Measurements from ENCODE around the gene LRRK1. TPM values are rescaled to one million over a fixed set of nuclear protein-coding genes. Genes with fewer than 3 reads are reported as not detected.

The LRRK1 gene
- polyA plus RNA-seq, 1 of the 3 experiments (the other 2 are of a cell fraction): 6.9 TPM

DNA sequence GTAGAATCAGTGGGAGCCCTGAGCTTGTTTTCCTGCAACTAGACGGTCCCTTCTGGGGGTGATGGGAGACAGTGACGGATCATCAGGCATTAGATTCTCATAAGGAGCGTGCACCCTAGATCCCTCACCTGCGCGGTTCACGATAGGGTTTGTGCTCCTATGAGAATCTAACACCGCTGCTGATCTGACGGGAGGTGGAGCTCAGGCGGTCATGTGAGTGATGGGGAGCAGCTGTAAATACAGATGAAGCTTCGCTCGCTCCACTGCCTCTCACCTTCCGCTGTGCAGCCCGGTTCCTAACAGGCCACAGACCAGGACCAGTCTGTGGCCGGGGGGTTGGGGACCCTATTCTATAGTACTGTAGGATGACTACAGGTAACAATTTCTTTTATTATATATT, 178.0 kb downstream of the LRRK1 start:
- TF ChIP-seq ELF1 (IDR thresholded peaks at IDR 0.05) (no peak), MXI1 (IDR thresholded peaks at IDR 0.05; ENCODE audit: low read depth, low read length) (no peak), EZH2phosphoT487 (IDR thresholded peaks at IDR 0.05; ENCODE audit: borderline replicate concordance, low read depth) (no peak), FOSL2 (IDR thresholded peaks at IDR 0.05; ENCODE audit: borderline replicate concordance, low read depth) (no peak), CHD2 (IDR thresholded peaks at IDR 0.05; ENCODE audit: low read length, partially characterized antibody) (no peak), MEF2A (IDR thresholded peaks at IDR 0.05; ENCODE audit: borderline replicate concordance, low read depth) (no peak)
- TF ChIP-seq, protein P1, sequence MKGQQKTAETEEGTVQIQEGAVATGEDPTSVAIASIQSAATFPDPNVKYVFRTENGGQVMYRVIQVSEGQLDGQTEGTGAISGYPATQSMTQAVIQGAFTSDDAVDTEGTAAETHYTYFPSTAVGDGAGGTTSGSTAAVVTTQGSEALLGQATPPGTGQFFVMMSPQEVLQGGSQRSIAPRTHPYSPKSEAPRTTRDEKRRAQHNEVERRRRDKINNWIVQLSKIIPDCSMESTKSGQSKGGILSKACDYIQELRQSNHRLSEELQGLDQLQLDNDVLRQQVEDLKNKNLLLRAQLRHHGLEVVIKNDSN (IDR thresholded peaks at IDR 0.05; ENCODE audit: borderline replicate concordance, low read depth): no peak
- Histone ChIP-seq H2AFZ (ENCODE audit: low read depth) (no peak overlapping the region), H3K9me3 (no peaks in the 10 kb centered on the region), H4K20me1 (ENCODE audit: insufficient read depth) (no peaks in the 10 kb centered on the region), H3K4me1 (ENCODE audit: control insufficient read depth in 1 of 2, insufficient read depth in 2 of 2, low read depth in 1 of 2, low read length in 1 of 2) (no peaks in the 10 kb centered on the region; a peak in 1 of 4 replicates), H3F3A (replicated peaks; ENCODE audit: insufficient read depth) (no peaks in the 10 kb centered on the region), H3K36me3 (replicated peaks in 1 of 2; ENCODE audit: control insufficient read depth in 1 of 2, insufficient read depth in 2 of 2, low read length in 1 of 2) (no peaks in the 10 kb centered on the region), H3K9ac (no peak overlapping the region), H3K4me2 (no peak overlapping the region), H3K4me3 (ENCODE audit: low read depth in 2 of 2, low read length in 1 of 2) (no peak overlapping the region), H3K79me2 (ENCODE audit: insufficient read depth) (no peaks in the 10 kb centered on the region), H3K27ac (ENCODE audit: low read depth in 2 of 2, low read length in 1 of 2) (no peak overlapping the region), H3K9me2 (no peaks in the 10 kb centered on the region), H3K27me3 (ENCODE audit: insufficient read depth) (no peaks in the 10 kb centered on the region)
- CTCF ChIA-PET: interaction anchor here (1.1 to 1.6 kb wide), 2 partner anchors 9 to 24 kb away, joined by 4 to 6 read pairs; no protein-coding TSS in a partner anchor
- POLR2A ChIA-PET: no interaction called here
- WGBS (ENCODE audit: low lambda C conversion rate): 87% methylated on average over 14 of the region's 14 CpGs
- DNase-seq: no peak

DNA sequence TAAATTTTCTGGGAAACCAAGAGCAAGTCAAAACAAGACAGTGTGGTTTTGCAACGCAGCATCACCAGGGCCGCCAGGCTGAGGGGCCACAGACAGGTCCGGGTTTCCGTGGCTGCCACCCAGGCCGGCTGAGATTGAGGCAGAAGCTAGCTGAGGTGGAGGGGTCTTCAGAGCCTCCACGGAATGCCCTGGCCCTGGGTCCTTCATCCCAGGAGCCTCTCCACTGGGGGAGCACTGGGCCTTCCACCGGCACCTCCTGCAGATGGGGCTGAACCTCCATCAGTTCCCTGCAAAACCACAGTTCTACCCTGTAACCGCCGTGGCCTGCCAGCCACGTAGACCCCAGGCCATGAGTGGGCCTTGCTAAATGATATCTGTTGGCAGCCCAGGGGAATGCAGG, 180.0 kb downstream of the LRRK1 start:
- H3K79me2 ChIP-seq (ENCODE audit: insufficient read depth): no peaks in the 10 kb centered on the region
- peaks cover 0 to 4% of the 10 kb centered on the region in 2 experiments; a peak in 1 of 4 replicates for H3K4me1 ChIP-seq (ENCODE audit: control insufficient read depth in 1 of 2, insufficient read depth in 2 of 2, low read depth in 1 of 2, low read length in 1 of 2)
- 96% methylated on average over 9 of the region's 10 CpGs for WGBS (ENCODE audit: low lambda C conversion rate)
- no peaks in the 10 kb centered on the region for H3K27me3 ChIP-seq (ENCODE audit: insufficient read depth)
- no peaks in the 10 kb centered on the region for H3K36me3 ChIP-seq (replicated peaks in 1 of 2; ENCODE audit: control insufficient read depth in 1 of 2, insufficient read depth in 2 of 2, low read length in 1 of 2)
- ChIA-PET POLR2A (no interaction called here), CTCF (interaction anchor here (2.4 kb wide), 1 partner anchor 9 kb away, joined by 8 read pairs; no protein-coding TSS in a partner anchor)
- H2AFZ ChIP-seq (ENCODE audit: low read depth): no peak overlapping the region
- H3K9ac ChIP-seq: no peak overlapping the region
- H3K27ac ChIP-seq (ENCODE audit: low read depth in 2 of 2, low read length in 1 of 2): no peak overlapping the region
- H4K20me1 ChIP-seq (ENCODE audit: insufficient read depth): no peaks in the 10 kb centered on the region
- no peaks in the 10 kb centered on the region for H3K9me2 ChIP-seq
- H3F3A ChIP-seq (replicated peaks; ENCODE audit: insufficient read depth): no peaks in the 10 kb centered on the region
- DNase-seq: no peak
- H3K4me3 ChIP-seq (ENCODE audit: low read depth in 2 of 2, low read length in 1 of 2): no peak overlapping the region
- H3K4me2 ChIP-seq: no peak overlapping the region
- TF ChIP-seq, protein P2, sequence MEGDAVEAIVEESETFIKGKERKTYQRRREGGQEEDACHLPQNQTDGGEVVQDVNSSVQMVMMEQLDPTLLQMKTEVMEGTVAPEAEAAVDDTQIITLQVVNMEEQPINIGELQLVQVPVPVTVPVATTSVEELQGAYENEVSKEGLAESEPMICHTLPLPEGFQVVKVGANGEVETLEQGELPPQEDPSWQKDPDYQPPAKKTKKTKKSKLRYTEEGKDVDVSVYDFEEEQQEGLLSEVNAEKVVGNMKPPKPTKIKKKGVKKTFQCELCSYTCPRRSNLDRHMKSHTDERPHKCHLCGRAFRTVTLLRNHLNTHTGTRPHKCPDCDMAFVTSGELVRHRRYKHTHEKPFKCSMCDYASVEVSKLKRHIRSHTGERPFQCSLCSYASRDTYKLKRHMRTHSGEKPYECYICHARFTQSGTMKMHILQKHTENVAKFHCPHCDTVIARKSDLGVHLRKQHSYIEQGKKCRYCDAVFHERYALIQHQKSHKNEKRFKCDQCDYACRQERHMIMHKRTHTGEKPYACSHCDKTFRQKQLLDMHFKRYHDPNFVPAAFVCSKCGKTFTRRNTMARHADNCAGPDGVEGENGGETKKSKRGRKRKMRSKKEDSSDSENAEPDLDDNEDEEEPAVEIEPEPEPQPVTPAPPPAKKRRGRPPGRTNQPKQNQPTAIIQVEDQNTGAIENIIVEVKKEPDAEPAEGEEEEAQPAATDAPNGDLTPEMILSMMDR (IDR thresholded peaks at IDR 0.05): no peak
- TF ChIP-seq JUND (IDR thresholded peaks at IDR 0.05): no peak
- TF ChIP-seq, protein P3, sequence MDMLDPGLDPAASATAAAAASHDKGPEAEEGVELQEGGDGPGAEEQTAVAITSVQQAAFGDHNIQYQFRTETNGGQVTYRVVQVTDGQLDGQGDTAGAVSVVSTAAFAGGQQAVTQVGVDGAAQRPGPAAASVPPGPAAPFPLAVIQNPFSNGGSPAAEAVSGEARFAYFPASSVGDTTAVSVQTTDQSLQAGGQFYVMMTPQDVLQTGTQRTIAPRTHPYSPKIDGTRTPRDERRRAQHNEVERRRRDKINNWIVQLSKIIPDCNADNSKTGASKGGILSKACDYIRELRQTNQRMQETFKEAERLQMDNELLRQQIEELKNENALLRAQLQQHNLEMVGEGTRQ (IDR thresholded peaks at IDR 0.05; ENCODE audit: borderline replicate concordance, low read depth, low read length): no peak
- no peak for TF ChIP-seq TEAD4 (IDR thresholded peaks at IDR 0.05; ENCODE audit: borderline replicate concordance, insufficient read depth)
- TF ChIP-seq GABPA (IDR thresholded peaks at IDR 0.05; ENCODE audit: low read depth): no peak
- no peak for TF ChIP-seq MEF2A (IDR thresholded peaks at IDR 0.05; ENCODE audit: borderline replicate concordance, low read depth)
- TF ChIP-seq NFIC (IDR thresholded peaks at IDR 0.05; ENCODE audit: borderline replicate concordance): no peak
- TF ChIP-seq SMC3 (IDR thresholded peaks at IDR 0.05; ENCODE audit: low read depth, low read length): no peak
- no peak for TF ChIP-seq FOXJ3 (CRISPR knock-in tag; IDR thresholded peaks at IDR 0.05)
- TF ChIP-seq, protein P1 (IDR thresholded peaks at IDR 0.05; ENCODE audit: borderline replicate concordance, low read depth): no peak
- TF ChIP-seq, protein P4, sequence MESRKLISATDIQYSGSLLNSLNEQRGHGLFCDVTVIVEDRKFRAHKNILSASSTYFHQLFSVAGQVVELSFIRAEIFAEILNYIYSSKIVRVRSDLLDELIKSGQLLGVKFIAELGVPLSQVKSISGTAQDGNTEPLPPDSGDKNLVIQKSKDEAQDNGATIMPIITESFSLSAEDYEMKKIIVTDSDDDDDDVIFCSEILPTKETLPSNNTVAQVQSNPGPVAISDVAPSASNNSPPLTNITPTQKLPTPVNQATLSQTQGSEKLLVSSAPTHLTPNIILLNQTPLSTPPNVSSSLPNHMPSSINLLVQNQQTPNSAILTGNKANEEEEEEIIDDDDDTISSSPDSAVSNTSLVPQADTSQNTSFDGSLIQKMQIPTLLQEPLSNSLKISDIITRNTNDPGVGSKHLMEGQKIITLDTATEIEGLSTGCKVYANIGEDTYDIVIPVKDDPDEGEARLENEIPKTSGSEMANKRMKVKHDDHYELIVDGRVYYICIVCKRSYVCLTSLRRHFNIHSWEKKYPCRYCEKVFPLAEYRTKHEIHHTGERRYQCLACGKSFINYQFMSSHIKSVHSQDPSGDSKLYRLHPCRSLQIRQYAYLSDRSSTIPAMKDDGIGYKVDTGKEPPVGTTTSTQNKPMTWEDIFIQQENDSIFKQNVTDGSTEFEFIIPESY (IDR thresholded peaks at IDR 0.05; ENCODE audit: borderline replicate concordance, low read depth): no peak
- no peak for TF ChIP-seq POLR2AphosphoS5 (IDR thresholded peaks at IDR 0.05; ENCODE audit: low read depth, low read length)
- no peak for TF ChIP-seq EP300 (IDR thresholded peaks at IDR 0.05; ENCODE audit: borderline replicate concordance in 1 of 2, low read depth in 1 of 2, low read length in 1 of 2)
- no peak for TF ChIP-seq RCOR1 (IDR thresholded peaks at IDR 0.05; ENCODE audit: low read length)
- no peak for TF ChIP-seq SIN3A (IDR thresholded peaks at IDR 0.05; ENCODE audit: borderline replicate concordance, low read depth, low read length)
- TF ChIP-seq ELF1 (IDR thresholded peaks at IDR 0.05): no peak
- H3K9me3 ChIP-seq: no peaks in the 10 kb centered on the region
